ENCODE measurements around the gene IFT122.
"Not testable (repeated sequence)": the region's sequence is repeated elsewhere in the genome, so short reads cannot be mapped to it uniquely, and the experiment has no call there.

IFT122 gene

DNA sequence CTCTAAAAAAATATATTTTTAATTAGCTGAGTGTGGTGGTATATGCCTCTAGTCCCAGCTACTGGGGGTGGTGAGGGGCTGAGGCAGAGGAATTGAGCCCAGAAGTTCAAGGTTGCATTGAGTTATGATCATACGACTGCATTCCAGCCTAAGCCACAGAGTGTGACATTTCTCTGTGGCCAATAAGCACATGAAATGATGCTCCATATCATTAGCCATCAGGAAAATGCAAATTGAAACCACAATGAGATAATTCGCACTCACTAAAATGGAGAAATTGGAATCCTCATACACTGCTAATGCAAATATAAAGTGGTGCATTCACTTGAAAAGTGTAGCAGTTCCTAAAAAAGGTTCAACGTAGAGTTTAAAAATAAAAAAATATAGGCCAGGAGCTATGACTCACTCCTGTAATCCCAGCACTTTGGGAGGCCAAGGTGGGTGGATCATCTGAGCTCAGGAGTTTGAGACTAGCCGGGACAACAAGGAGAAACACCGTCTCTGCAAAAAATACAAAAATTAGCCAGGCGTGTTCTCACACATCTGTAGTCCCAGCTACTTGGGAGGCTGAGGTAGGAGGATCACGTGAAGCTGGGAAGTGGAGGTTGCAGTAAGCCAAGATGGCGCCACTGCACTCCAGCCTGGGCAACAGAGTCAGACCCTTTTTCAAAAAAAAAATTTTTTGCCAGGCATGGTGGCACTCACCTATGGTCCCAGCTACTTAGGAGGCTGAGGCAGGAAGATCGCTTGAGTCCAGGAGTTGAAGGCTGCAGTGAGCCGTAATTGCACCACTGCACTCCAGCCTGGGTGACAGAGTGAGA, 35.2 kb downstream of the IFT122 start:
- DNase-seq, result no peak

DNA sequence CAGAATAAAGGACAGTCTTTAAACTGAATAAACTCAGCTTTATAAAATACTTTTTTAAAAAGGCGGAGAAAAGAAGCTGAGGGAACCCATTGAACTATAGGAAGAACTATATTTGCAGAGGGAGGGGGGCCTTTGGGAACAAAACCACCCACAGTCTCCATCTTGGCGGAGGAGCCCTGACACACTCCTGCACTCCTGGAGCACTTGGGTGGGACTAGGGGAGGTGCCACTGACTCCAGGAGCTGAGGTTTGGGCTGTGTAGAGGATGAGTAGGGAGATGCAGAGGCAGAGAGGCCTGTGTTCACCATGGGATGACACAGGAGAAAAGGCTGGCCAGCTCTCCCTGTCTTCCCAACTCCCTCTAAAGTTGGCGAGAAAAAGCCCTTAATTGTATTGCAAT, 35.8 kb downstream of the IFT122 start:
- no peak for DNase-seq

DNA sequence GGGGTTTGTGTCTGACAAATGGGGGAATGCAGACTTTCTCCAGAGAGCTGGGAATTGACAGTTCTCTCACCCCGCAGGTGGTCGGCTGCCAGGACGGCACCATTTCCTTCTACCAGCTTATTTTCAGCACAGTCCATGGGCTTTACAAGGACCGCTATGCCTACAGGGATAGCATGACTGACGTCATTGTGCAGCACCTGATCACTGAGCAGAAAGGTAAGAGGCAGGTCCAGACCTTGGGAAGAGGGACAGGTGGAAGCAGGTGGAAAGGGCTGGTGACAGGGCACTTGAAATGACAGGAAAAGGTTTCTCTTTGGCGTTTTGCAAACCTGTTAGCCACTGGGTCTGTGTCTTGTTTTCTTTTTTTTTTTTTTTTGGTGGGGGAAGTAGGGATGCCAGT, 36.6 kb downstream of the IFT122 start:
- DNase-seq, result no peak

- not testable (repeated sequence) for DNase-seq
Observed at GRCh38 chr3:129481225-129481765, 41.3 kb downstream of the IFT122 start.

DNA sequence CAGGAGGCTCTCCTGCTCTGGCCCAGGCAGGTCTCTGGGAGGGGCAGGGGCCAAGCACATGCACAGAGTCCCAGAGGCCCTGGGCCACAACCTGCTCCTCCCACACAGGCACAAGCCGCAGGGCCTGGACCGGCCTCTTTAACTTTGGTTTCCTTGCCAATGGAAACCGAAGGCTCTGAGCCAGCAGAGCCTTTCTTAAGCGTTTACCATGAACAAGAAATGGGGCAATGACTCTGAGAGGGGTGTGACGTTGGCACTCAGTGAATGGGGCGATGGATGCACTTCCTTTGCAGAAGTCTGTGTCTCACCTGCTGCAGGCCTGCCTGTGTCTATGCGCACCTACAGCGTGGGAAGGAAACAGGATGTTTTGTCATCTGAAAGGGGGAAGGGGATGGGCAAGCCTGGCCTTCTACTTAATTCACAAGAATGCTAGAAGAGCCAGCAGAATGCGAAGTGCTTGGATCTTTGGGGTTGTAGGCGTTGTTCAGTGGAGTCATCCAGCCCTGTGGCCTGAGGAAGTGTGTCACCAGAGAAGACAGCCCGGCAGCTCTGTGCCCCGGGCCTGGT, 41.8 kb downstream of the IFT122 start:
- peak; percentile 15 for DNase-seq

GRCh38 chr3:129482721-129483120, 42.7 kb downstream of the IFT122 start:
- no peak for DNase-seq

- no peak for DNase-seq
Observed at GRCh38 chr3:129483870-129484269, 43.8 kb downstream of the IFT122 start.

DNA sequence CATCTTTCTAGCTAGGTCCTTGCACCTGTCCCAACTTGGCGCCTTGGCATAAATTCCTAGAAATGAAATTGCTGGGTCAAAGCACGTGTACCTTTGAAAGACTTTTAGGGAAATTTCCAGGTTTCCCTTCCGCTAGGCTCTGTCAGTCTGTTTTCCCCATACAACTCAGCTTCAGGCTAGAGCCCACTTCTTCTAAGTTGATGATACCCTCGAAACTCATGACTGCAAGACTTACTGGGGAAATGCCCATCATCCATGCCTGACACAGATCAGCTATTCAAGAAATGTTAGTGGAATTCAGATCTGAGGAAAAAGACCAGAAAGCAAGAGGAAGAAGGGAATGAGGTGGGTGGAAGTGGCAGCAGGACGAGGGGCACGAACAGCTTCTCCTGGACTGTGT, 45.1 kb downstream of the IFT122 start:
- DNase-seq, result not testable (repeated sequence)

DNA sequence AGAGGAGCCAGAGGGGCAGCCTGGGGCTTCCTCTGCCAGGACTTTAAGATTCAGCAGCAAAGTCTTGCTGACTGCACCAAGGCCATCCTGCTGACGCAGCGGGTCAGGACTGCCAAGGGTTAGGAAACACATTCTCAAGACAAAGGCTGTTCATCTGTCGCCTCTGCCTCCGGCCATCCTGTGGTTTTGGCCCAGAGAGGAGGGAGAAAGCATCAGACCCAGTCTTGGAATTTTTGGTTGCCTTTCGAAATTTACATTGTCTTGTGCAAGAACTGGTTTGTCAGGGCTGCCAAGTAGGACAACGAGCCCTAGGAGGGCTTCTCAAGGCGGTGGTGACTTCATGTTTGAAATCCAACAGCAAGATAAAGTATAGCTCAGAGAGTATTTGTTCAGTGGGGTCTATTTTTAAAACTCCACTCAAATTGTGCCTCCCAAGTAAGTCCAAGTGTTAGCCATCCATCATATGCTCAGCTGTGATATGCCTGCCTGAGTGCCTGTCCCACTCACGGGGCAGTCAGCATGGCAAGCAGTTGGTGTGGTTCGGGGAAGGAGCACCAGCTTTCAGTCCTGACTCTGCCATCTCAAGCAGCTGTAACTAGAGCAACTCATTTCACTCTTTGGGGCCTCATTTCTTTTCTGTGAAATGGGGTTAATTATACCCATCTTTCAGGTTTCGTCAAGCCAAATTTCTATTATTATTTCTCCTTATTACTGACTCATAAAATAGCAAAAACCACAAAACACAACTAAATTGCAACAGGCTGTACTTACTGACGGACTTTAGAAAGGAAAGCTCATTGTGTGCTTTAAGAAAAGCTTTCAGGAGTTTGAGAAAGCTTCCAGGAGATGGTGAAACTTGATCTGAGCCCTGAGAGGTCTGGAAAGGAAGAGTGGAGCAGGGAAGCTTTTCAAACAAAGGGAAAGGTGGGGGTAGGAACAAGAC, 46.0 kb downstream of the IFT122 start:
- no peak for DNase-seq

- DNase-seq, result no peak
Observed at GRCh38 chr3:129486664-129487035, 46.6 kb downstream of the IFT122 start.

DNA sequence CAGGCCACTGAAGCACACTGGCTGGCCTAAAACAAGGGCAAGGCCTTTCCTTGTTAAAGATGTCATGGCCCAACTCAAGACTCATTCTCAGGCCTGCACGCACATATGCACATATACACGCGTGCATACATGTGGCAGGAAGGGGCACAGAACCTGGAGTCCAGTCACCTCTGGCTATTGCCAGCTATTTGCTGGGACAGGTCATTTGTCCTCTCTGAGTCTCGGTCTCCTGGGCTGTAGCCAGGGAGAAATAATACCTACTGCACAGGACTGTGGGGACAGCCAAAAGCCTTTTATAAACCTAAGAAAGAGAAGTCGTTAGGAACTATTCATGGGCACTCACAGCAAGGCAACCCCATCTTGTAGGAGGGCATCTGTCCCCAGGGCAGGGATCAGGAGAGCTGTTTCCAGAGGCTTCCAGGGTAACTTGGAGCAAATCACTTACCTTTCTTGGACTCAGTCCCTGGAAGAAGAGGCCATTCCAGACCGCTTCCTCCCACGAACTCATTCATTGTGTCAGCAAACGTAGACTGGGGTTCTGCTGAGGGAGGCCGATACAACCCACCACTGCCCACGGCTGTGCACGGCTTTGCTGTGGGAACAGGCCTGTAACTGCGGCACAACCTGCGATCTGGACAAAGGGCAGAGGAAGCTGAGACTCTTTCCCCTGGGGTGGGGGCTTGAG, 47.3 kb downstream of the IFT122 start:
- DNase-seq, result no peak

- not testable (repeated sequence) for DNase-seq
Observed at GRCh38 chr3:129487868-129488335, 47.9 kb downstream of the IFT122 start.

GRCh38 chr3:129489258-129489657, 49.2 kb downstream of the IFT122 start:
- not testable (repeated sequence) for DNase-seq

DNA sequence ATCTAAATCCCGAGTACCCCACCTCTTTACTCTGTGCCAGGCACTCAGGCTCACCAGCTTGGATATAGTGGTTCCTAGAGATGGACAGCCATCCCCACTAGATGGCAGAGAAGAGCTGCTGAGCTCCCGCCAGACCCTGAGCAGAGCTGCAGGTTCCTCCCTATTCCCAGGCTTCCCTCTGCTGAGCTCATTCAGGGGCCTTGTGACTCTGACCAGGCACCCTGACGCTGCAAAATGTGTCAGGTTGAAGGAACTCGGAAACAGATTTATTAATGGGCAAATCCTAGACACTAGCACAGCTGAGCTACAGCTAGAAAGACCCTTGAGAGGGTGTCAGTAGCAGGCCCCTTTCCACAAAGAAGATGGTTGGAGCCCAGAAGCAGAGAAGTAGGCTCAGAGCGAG, 50.2 kb downstream of the IFT122 start:
- peak; percentile 7 for DNase-seq

DNA sequence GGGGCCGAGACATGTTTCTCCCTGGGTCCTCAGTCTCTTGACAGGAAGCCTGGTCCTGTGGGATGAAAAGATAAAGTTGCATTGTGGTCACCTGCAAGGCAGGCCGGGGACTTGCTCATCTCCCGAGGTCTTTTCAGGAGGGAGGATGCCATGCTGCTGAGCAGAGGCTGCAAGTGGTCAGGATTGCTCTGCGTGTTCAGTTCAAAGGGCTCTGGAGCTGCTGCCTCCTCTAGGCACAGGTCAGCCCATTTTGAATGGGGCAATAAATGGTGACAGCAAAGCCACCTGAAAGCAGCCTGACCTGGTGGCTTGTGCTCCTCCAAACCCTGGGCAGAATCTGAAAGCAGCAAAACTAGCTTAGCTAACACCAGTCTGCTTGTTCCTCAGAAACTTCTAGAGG, 51.1 kb downstream of the IFT122 start:
- DNase-seq, result not testable (repeated sequence)

DNA sequence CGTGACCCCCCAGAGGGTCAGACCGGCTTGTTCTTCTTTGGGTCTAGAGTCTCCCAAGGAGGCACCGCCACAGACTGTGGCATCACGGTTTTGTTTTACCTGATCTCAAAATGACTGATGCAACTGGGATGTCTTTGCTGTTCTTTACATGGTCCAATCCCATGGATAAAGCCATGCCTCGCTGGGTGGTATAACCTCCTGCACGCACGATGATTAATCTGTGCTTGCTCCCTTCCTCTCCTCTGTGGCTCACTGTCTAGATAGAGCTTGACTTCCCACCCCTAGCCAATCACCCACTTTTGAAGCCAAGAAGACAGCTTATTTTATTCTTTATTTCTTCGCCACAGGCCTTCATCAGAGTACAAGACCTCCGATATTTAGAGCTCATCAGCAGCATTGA, 51.8 kb downstream of the IFT122 start:
- no peak for DNase-seq

DNA sequence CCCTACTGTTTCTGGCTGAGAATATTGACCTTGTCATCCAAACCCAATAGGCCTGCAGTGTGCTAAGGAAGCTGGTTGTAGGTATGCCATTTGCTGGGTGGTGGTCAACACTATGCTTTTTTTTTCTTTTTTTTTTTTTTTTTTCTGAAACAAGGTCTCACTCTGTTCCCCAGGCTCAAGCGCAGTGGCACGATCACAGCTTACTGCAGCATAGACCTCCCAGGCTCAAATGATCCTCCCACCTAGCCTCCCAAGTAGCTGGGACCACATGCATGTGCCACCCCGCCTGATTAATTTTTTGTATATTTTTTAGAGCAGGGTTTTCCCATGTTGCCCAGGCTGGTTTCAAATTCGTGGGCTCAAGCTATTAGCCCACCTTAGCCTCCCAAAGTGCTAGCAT, 52.7 kb downstream of the IFT122 start:
- no peak for DNase-seq

GRCh38 chr3:129493206-129493605, 53.2 kb downstream of the IFT122 start:
- DNase-seq, result no peak

GRCh38 chr3:129494499-129494898, 54.5 kb downstream of the IFT122 start:
- not testable (repeated sequence) for DNase-seq

- not testable (repeated sequence) for DNase-seq
Observed at GRCh38 chr3:129495006-129495639, 55.1 kb downstream of the IFT122 start.

DNA sequence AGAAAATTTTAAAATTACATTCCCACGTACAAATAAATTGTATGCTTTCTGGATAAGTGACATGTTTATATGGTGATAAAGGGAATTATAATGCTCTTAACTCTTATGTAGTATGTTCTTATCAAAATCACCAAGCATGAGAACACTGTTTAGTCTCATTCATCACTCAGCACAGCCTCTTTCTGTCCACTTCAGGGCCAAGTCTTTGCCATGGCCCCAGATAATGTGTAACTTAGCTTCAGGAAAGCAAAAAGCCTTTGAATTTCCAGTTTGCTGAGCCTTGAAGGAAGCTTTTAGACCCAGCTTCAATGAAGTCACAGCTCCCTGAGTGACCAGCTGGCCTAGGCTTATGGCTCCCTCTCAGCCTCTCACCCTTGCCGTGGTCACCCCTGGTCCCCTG, 57.9 kb downstream of the IFT122 start:
- not testable (repeated sequence) for DNase-seq
